GM18526 (cell line): Measurements from ENCODE around the gene STK39.

ENCODE experiments used
- POLR2A ChIP-seq: IDR thresholded peaks from 3 replicates; pipeline ENCODE4 v1.6.1; 2011; ENCODE audit not compliant: insufficient read length; ENCODE audit errors: extremely low read depth

STK39 gene

GRCh38 chr2:168200930-168201583, 46.3 kb downstream of the STK39 start:
- TF ChIP-seq POLR2A, result no peak

DNA sequence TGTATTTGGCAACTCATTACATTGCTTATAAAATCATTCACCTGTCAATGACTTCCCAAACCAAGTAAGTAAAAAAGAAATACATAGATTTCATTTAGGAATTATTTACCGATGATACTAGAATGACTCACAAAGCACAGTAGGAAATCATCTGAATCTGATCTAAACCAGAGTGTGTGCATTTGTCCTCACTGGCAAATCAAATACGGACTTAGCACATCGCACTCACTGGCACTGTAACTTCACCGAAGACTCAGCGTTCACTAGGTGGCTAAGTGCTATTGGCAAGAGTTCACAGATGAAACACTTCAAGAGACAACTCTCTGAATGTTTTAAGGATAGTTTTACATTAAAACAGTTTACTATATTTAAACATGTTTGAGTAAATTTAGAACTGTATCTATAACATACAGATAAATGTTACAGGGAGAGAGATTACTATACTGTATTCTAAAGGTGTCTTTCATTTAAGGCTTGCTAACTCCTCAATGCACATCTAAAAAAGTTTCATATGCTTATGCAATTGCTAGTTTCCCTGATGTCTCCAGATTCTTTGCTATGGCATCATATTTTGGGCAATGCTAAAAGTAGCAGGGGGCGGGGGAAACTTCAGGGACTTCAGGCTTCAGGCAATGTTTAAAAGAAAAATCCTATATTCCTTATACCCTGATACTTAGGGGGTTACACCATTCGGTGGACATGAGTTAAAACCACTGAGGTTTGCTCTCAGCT, 48.8 kb downstream of the STK39 start:
- TF ChIP-seq POLR2A, result no peak

DNA sequence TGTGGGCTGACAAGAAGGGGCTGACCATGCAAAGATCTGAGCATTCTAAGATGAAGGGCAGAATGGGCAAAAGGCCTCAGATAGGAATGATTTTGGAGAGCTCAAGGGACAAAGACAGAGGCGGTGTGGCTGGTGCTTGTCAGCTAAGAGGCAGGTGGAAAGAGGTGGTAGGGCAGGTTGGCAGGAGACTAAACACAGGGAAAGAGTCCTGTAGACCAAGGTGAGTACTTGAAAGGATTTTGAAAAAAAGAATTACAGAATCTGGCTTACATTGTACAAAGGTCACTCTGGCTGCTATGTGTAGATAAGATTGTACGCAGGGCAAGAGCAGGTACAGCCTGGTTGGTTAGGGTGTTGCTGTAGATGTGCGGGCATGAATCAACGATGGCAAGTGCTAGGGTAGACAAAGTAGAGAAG, 50.6 kb downstream of the STK39 start:
- TF ChIP-seq POLR2A, result no peak

- no peak for TF ChIP-seq POLR2A
Observed at GRCh38 chr2:168194784-168195522, 52.4 kb downstream of the STK39 start.

DNA sequence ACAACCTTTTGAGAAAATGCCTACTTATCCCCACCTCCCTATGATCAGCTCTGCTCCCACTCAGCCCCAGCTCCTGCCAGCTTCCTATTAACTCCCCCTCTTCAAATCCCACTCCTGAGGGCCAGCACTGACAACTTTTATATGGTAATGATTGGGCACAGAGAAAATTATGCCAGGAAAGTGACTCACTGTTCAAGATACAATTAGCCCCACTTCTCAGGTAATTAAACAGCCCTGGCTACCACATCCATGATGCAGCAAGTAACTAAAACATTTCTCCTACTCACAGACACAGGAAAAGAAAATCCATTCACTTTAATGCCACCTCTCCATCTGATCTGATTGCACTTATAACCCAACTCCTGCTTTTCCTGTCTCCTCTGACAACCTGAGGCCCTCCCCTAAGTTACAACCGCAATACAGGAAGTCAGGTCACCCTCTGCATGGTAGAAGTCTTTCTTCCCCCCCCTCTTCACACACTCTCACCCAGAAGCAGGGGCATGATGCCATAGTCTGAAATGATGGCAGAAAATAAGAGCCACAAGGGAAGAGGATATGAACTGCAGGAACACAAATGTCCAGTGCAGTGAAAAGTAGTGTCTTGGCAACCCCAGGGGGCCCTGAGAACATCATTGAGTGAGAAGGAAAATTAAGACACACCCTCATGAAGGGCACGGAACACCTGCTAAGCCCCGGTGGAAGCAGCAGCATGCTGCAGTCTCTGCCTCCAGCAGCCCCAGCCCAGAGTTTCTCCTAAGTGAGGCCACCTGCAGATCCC, 54.4 kb downstream of the STK39 start:
- TF ChIP-seq POLR2A, result no peak

GRCh38 chr2:168191955-168192785, 55.2 kb downstream of the STK39 start:
- TF ChIP-seq POLR2A, result no peak

- TF ChIP-seq POLR2A, result no peak
Observed at GRCh38 chr2:168190590-168191336, 56.6 kb downstream of the STK39 start.

GRCh38 chr2:168189835-168190569, 57.4 kb downstream of the STK39 start:
- no peak for TF ChIP-seq POLR2A

GRCh38 chr2:168188002-168188401, 59.4 kb downstream of the STK39 start:
- no peak for TF ChIP-seq POLR2A

DNA sequence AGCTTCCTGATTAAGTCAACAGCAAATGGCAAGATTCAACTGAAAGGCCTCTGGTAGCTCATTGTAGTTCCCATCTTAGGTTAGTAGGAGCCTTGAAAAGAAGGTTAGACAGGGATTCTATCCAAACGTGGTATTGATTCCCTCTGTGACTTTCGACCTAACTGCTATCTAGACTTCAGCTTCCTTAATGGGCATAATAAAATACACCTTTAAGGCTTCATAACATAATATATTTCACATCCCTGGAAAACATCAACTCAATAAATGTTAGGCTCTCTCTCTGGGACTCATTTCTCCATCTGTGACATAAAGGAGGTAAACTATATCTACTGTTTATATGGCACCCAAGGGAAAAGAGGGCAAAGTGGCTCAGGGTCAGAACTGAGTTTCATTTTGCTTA, 60.9 kb downstream of the STK39 start:
- TF ChIP-seq POLR2A, result no peak

DNA sequence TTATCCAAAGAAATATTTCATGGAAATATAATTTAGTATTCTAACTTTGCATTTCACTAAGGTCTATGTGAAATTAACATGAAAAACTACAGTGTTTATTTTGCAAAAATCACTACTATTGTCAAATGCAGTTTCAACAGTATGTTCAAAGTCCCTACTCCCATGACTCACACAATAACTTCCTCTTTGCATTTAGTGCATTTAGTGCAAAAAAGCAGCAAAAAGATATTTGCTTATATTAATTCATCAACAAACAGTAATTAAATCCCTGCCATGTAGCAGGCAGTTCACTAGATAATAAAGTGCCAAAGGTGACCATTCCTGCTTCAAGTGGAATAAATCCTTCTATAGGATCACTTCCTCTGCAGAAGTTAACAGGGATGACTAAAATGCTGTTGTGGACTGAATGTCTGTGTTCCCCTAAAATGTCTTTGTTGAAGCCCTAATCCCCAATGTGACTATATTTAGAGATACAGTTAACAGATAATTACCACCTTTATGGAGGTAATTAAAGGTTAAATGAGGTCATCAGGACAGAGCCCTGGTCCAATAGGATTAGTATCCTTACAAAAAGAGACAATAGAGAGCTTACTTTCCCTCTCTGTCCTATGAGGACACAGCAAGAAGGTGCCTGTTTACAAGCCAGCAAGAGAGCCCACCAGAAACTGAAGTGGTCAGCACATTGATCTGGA, 61.7 kb downstream of the STK39 start:
- TF ChIP-seq POLR2A, result no peak

GRCh38 chr2:168184681-168185513, 62.5 kb downstream of the STK39 start:
- TF ChIP-seq POLR2A, result no peak
